BJ (cell line): ENCODE data around the gene CLDN3. TPM values are rescaled to one million over a fixed set of nuclear protein-coding genes. Genes with fewer than 3 reads are reported as not detected.
"Not testable (repeated sequence)": the region's sequence is repeated elsewhere in the genome, so short reads cannot be mapped to it uniquely, and the experiment has no call there.

Source experiments
- CTCF ChIA-PET: fragments of 350-600 bp; formaldehyde crosslinking; extraction: SDS; loops from one replicate; lab custom pipeline; 2021; ENCODE audit warnings: antibody characterized with exemption, inconsistent platforms; lab: Yijun Ruan, JAX
- POLR2A ChIA-PET: fragments of 300-600 bp; sonication (Branson Sonifier 250); formaldehyde crosslinking; extraction: SDS; loops from one replicate; lab custom pipeline; 2021; ENCODE audit warnings: antibody characterized with exemption; lab: Charles Lee
- DNase-seq: peaks from one replicate; pipeline ENCODE4 v3.0.0-alpha.2; 2011; ENCODE audit warnings: low read depth
- H3K27me3 ChIP-seq: 2 replicates; pipeline ENCODE4 v1.6.0; 2011; ENCODE audit warnings: low read length; ENCODE audit not compliant: control insufficient read depth, insufficient read depth
- H3K36me3 ChIP-seq: 2 replicates; pipeline ENCODE4 v1.5.1; 2011; ENCODE audit warnings: low read length; ENCODE audit not compliant: control insufficient read depth, insufficient read depth
- H3K4me3 ChIP-seq: 2 replicates; pipeline ENCODE4 v1.5.1; 2011; ENCODE audit warnings: low read depth, mild to moderate bottlenecking, control low read depth, low read length
- CTCF ChIP-seq: IDR thresholded peaks from 2 replicates; pipeline ENCODE4 v1.5.1; 2011; ENCODE audit warnings: low read depth, mild to moderate bottlenecking, control low read depth, inconsistent platforms, low read length, moderate library complexity; ENCODE audit not compliant: insufficient read depth
- polyA plus RNA-seq: library from polyadenylated mRNA; depleted of rRNA; stranded (reverse); fragments of >200 nt; gene quantifications from 2 replicates; pipeline ENCODE4 v1.2.3, GENCODE V29; 2011

Gene CLDN3
- polyA plus RNA-seq, 1 experiment, result not detected

DNA sequence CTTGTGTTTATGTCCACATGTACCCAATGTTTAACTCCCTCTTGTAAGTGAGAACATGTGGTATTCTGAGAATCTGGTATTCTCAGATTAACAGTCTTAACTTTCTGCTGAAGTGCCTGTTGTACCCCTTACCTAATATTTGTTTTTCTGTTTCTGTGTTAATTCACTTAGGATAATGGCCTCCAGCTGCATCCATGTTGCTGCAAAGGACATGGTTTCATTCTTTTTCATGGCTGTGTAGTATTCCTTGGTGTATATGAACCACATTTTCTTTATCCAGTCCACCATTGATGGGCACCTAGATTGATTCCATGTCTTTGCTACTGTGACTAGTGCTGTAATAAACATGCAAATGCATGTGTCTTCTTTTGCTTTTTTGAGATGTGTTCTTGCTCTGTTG lies 25.1 kb upstream of the CLDN3 start:
- H3K27me3 ChIP-seq, DNase-seq, H3K4me3 ChIP-seq, H3K36me3 ChIP-seq, POLR2A ChIA-PET: not testable (repeated sequence)
- CTCF ChIA-PET, result interaction anchor here (1.0 kb wide), 2 partner anchors 56 to 62 kb away, joined by 3 read pairs; no protein-coding TSS in a partner anchor

GRCh38 chr7:73791170-73791690 lies 21.2 kb upstream of the CLDN3 start:
- H3K4me3 ChIP-seq, POLR2A ChIA-PET: not testable (repeated sequence)
- CTCF ChIA-PET, result interaction anchor here (1.4 kb wide), 1 partner anchor 13 kb away, joined by 3 read pairs; no protein-coding TSS in a partner anchor

GRCh38 chr7:73789051-73789450 lies 19.0 kb upstream of the CLDN3 start:
- ChIA-PET POLR2A (no interaction called here), CTCF (no interaction called here)
- H3K4me3 ChIP-seq, result no peak overlapping the region
- H3K36me3 ChIP-seq, result no peaks in the 10 kb centered on the region
- peaks cover 1% of the 10 kb centered on the region; the same call in 1 of the 2 replicates for H3K27me3 ChIP-seq
- no peak for TF ChIP-seq CTCF
- no peak for DNase-seq

More at GRCh38 chr7:73791170-73791690, 21.2 kb upstream of the CLDN3 start:
- H3K27me3 ChIP-seq, H3K36me3 ChIP-seq, DNase-seq: not testable (repeated sequence)

- POLR2A ChIA-PET, H3K36me3 ChIP-seq: not testable (repeated sequence)
- CTCF ChIA-PET, result interaction anchor here (0.6 kb wide), 1 partner anchor 20 kb away, joined by 4 read pairs; no protein-coding TSS in a partner anchor
These were observed 17.6 kb upstream of the CLDN3 start for GRCh38 chr7:73787786-73788048.

GRCh38 chr7:73786588-73786987 lies 16.5 kb upstream of the CLDN3 start:
- DNase-seq, result no peak
- ChIA-PET POLR2A (no interaction called here), CTCF (interaction anchor here (0.6 kb wide), 1 partner anchor 256 kb away, joined by 3 read pairs; no protein-coding TSS in a partner anchor)
- Histone ChIP-seq H3K36me3 (no peaks in the 10 kb centered on the region), H3K27me3 (no peaks in the 10 kb centered on the region), H3K4me3 (no peak overlapping the region)
- no peak for TF ChIP-seq CTCF

More at GRCh38 chr7:73787786-73788048, 17.6 kb upstream of the CLDN3 start:
- H3K4me3 ChIP-seq, H3K27me3 ChIP-seq, DNase-seq: not testable (repeated sequence)

GRCh38 chr7:73779517-73779916 lies 9.4 kb upstream of the CLDN3 start:
- POLR2A ChIA-PET, result no interaction called here
- H3K4me3 ChIP-seq, result no peak overlapping the region

More at GRCh38 chr7:73779517-73779916, 9.4 kb upstream of the CLDN3 start:
- CTCF ChIA-PET, result no interaction called here
- no peak for DNase-seq
- Histone ChIP-seq H3K36me3 (no peaks in the 10 kb centered on the region), H3K27me3 (no peaks in the 10 kb centered on the region)
- no peak for TF ChIP-seq CTCF
